Body of pancreas (tissue), 4 donors: ENCODE results near the gene KIF9. TPM values are rescaled to one million over a fixed set of nuclear protein-coding genes. Genes with fewer than 3 reads are reported as not detected.
"Not testable (repeated sequence)": the region's sequence is repeated elsewhere in the genome, so short reads cannot be mapped to it uniquely, and the experiment has no call there.

Source experiments
- ATAC-seq: fragments of 150-250 bp; one replicate; pipeline ENCODE4 v1.9.1; 2016
- DNase-seq, 4 donors: peaks; one replicate each; pipeline ENCODE4 v3.0.0-alpha.2; 2019
- H3K27ac ChIP-seq, 4 donors: fragments of 200-600 bp; sonication (generic); 1 replicate in 3 of 4; 2 replicates in 1 of 4; pipeline versions ENCODE4 v1.5.1 to v1.6.1; 2016 to 2019; ENCODE audit warnings: mild to moderate bottlenecking in 1 of 4, mixed read lengths in 1 of 4, moderate library complexity in 1 of 4
- H3K27me3 ChIP-seq, 2 donors: fragments of 200-600 bp; sonication (generic); one replicate each; pipeline ENCODE4 v1.6.0; 2016; ENCODE audit warnings: mild to moderate bottlenecking in 1 of 2
- H3K36me3 ChIP-seq, 2 donors: fragments of 200-600 bp; sonication (generic); replicated peaks in 1 of 2; 2 replicates each; pipeline ENCODE4 v1.5.1; 2016; ENCODE audit warnings: low read depth in 2 of 2; ENCODE audit not compliant: insufficient read depth in 1 of 2
- H3K4me1 ChIP-seq: fragments of 200-600 bp; sonication (generic); one replicate; pipeline ENCODE4 v1.6.0; 2016
- H3K4me3 ChIP-seq, 2 donors: fragments of 200-600 bp; sonication (generic); 1 replicate in 1 of 2; 2 replicates in 1 of 2; pipeline ENCODE4 v1.5.1; 2016 to 2019
- H3K9me3 ChIP-seq, 3 donors: fragments of 200-600 bp; sonication (generic); 1 replicate in 2 of 3; 2 replicates in 1 of 3; pipeline ENCODE4 v1.5.1; 2016
- CTCF ChIP-seq, 7 experiments: fragments of 450-650 bp in 4 of 7; fragments of 200-600 bp in 3 of 7; sonication (generic) in 3 of 7; IDR thresholded peaks; one replicate each; pipeline ENCODE4 v1.5.1; 2016 to 2019; ENCODE audit warnings: antibody characterized with exemption in 7 of 7
- POLR2A ChIP-seq, 3 donors: fragments of 450-650 bp; IDR thresholded peaks; one replicate each; pipeline ENCODE4 v1.6.1; 2016; ENCODE audit warnings: antibody characterized with exemption in 3 of 3, mild to moderate bottlenecking in 2 of 3
- WGBS, 2 donors: methylation state at CpG; one replicate each; pipeline ENCODE4 v1.1.5; 2017; 5-methylcytosine and 5-hydroxymethylcytosine counted together
- intact Hi-C: fragments of 100-400 bp; cut with DNase I; formaldehyde crosslinking; loops from one replicate; pipeline ENCODE4 v1.15.1; 2023
- total RNA-seq, 2 donors: library from RNA; depleted of rRNA; stranded (reverse); fragments of >200 nt; gene quantifications; one replicate each; pipeline ENCODE4 v1.1.0, GENCODE V29; 2016

The KIF9 gene
- total RNA-seq, 2 donors from 2014 or later = 5.6 to 8.0 TPM

GRCh38 chr3:47227678-47228077 is 54.9 kb downstream of the KIF9 start:
- peak in 1 of 4 donors; percentile 30 for DNase-seq
- Histone ChIP-seq H3K27me3 (no peaks in the 10 kb centered on the region), H3K9me3 (no peaks in the 10 kb centered on the region), H3K36me3 (no peaks in the 10 kb centered on the region), H3K4me1 (no peaks in the 10 kb centered on the region), H3K4me3 (no peak overlapping the region), H3K27ac (no peak overlapping the region)
- intact Hi-C loops = no loop called here
- TF ChIP-seq CTCF (IDR thresholded peaks at IDR 0.05) = no peak
- WGBS, 2 donors = 76 to 83% methylated on average over 7 of the region's 7 CpGs
- no peak for ATAC-seq

GRCh38 chr3:47225310-47225906 is 57.2 kb downstream of the KIF9 start:
- intact Hi-C loops = no loop called here
- WGBS, 2 donors = 73 to 84% methylated on average over 5 of the region's 5 CpGs
- Histone ChIP-seq H3K4me3 (no peak overlapping the region), H3K27me3 (no peaks in the 10 kb centered on the region), H3K4me1 (no peaks in the 10 kb centered on the region), H3K36me3 (no peaks in the 10 kb centered on the region), H3K27ac (no peak overlapping the region), H3K9me3 (no peaks in the 10 kb centered on the region)
- TF ChIP-seq CTCF (IDR thresholded peaks at IDR 0.05) = no peak
- TF ChIP-seq POLR2A (IDR thresholded peaks at IDR 0.05) = no peak
- ATAC-seq (no peak), DNase-seq (peak in 1 of 4 donors; percentile 5)

GRCh38 chr3:47223755-47224154 is 58.8 kb downstream of the KIF9 start:
- Histone ChIP-seq H3K36me3 (no peaks in the 10 kb centered on the region), H3K27me3 (no peaks in the 10 kb centered on the region), H3K4me3 (no peak overlapping the region), H3K4me1 (no peaks in the 10 kb centered on the region), H3K9me3 (no peaks in the 10 kb centered on the region), H3K27ac (no peak overlapping the region)
- WGBS, 2 donors = 72 to 76% methylated on average over 3 of the region's 3 CpGs
- TF ChIP-seq CTCF (IDR thresholded peaks at IDR 0.05) (no peak), POLR2A (IDR thresholded peaks at IDR 0.05) (no peak)
- DNase-seq (no peak), ATAC-seq (no peak)
- intact Hi-C loops = no loop called here

- Histone ChIP-seq H3K27me3 (no peaks in the 10 kb centered on the region), H3K4me3 (no peak overlapping the region), H3K36me3 (no peaks in the 10 kb centered on the region), H3K27ac (no peak overlapping the region), H3K9me3 (no peaks in the 10 kb centered on the region), H3K4me1 (no peaks in the 10 kb centered on the region)
- WGBS, 2 donors = 31 to 35% methylated on average over 1 of the region's 1 CpG
- intact Hi-C loops = no loop called here
- ATAC-seq = no peak
- TF ChIP-seq POLR2A (IDR thresholded peaks at IDR 0.05) (no peak), CTCF (IDR thresholded peaks at IDR 0.05) (no peak)
- DNase-seq = no peak
These were observed 60.8 kb downstream of the KIF9 start for GRCh38 chr3:47221798-47222197.

GRCh38 chr3:47210863-47211405 is 71.7 kb downstream of the KIF9 start:
- Histone ChIP-seq H3K27ac (no peak overlapping the region), H3K36me3 (no peaks in the 10 kb centered on the region), H3K4me3 (no peak overlapping the region), H3K9me3 (no peaks in the 10 kb centered on the region), H3K27me3 (no peaks in the 10 kb centered on the region), H3K4me1 (no peaks in the 10 kb centered on the region)
- ATAC-seq (no peak), DNase-seq (no peak)
- WGBS, 2 donors = 90 to 93% methylated on average over 3 of the region's 3 CpGs
- intact Hi-C loops = no loop called here
- TF ChIP-seq CTCF (IDR thresholded peaks at IDR 0.05) (no peak), POLR2A (IDR thresholded peaks at IDR 0.05) (no peak)

- H3K27me3 ChIP-seq, H3K27ac ChIP-seq, H3K4me1 ChIP-seq, ATAC-seq, intact Hi-C loops, H3K4me3 ChIP-seq, DNase-seq, H3K9me3 ChIP-seq, H3K36me3 ChIP-seq: not testable (repeated sequence)
- 86 to 88% methylated on average over 5 of the region's 5 CpGs for WGBS, 2 donors
These were observed 76.6 kb downstream of the KIF9 start for GRCh38 chr3:47206022-47206421.
